NT2/D1 (cell line): ENCODE results near the gene PORCN.
A peak's percentile ranks its signal among the peaks of the same experiment; 100 is the strongest.

Experiments used
- DNase-seq: peaks from one replicate; pipeline ENCODE4 v3.0.0-alpha.2; 2011; ENCODE audit warnings: low read depth, low spot score
- H3K27me3 ChIP-seq: 2 replicates; pipeline ENCODE4 v1.6.0; 2011; ENCODE audit warnings: mild to moderate bottlenecking; ENCODE audit not compliant: insufficient read length, insufficient read depth
- H3K36me3 ChIP-seq: 2 replicates; pipeline ENCODE4 v1.6.1; 2011; ENCODE audit warnings: mild to moderate bottlenecking, low read length, mixed read lengths; ENCODE audit not compliant: insufficient read depth, insufficient read length
- H3K4me1 ChIP-seq: 2 replicates; pipeline ENCODE4 v1.5.1; 2011; ENCODE audit not compliant: insufficient read depth, insufficient read length
- H3K4me3 ChIP-seq: 2 replicates; pipeline ENCODE4 v1.5.1; 2011; ENCODE audit warnings: low read depth; ENCODE audit not compliant: insufficient read length
- H3K9ac ChIP-seq: 2 replicates; pipeline ENCODE4 v1.6.0; 2011; ENCODE audit warnings: low read depth; ENCODE audit not compliant: insufficient read length
- H3K9me3 ChIP-seq: 2 replicates; pipeline ENCODE4 v1.5.1; 2011; ENCODE audit warnings: mild to moderate bottlenecking, low read length; ENCODE audit not compliant: insufficient read depth
- SUZ12 ChIP-seq: IDR thresholded peaks from 2 replicates; pipeline ENCODE4 v1.6.1; 2011; ENCODE audit not compliant: insufficient read length, insufficient read depth; ENCODE audit errors: extremely low read depth
- YY1 ChIP-seq: IDR thresholded peaks from 2 replicates; pipeline ENCODE4 v1.6.1; 2011; ENCODE audit not compliant: insufficient read length, insufficient read depth
- ZNF274 ChIP-seq: IDR thresholded peaks from 2 replicates; pipeline ENCODE4 v1.6.1; 2011; ENCODE audit warnings: mild to moderate bottlenecking, low read depth, low read length

Gene PORCN

DNA sequence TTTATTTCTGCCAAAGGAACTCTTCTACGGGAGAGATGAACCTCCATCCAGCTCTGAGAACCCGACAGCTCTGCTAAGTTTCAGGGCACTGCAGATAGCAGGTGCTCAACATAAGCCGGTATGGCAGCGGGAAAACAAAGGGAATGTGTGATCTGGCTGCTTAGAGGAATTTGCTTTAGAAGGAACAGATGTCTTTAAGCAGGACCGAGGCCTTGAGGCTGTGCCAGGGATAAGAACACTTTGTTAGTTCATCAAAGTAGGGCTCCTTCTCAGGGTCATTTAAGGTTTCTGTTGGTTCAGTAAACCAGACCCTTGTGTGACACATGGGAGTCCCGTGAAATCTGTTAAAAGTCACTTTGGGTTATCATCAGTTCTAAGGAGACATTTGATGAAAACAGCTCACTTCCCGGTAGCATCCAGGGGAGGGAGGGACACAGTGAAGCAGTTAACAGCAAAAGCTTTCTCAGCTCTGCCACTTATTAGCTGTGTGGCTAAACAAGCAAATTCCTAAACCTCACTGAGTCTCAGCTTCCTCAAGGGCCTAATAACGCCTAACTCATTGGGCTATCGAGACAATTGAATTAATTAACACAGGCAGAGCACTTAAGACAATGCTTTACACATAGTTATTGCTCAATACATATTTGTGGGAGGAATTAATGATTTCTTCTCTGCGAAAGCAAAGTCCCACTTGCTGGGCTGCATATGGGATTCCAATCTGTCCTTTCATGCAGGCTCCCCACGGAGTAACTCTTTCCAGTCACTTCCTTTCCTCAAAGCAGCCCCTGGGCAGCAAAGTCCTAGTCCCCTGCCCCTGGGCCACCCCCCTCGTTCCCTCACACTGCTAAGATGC, 35.7 kb upstream of the PORCN start:
- DNase-seq: no peak
- Histone ChIP-seq H3K9ac (peak overlapping the region; percentile 63), H3K4me3 (no peak overlapping the region), H3K27me3 (no peaks in the 10 kb centered on the region), H3K9me3 (no peaks in the 10 kb centered on the region), H3K4me1 (peaks cover 15% of the 10 kb centered on the region), H3K36me3 (peaks cover 6% of the 10 kb centered on the region)
- TF ChIP-seq YY1 (no peak), SUZ12 (no peak), ZNF274 (no peak)

DNA sequence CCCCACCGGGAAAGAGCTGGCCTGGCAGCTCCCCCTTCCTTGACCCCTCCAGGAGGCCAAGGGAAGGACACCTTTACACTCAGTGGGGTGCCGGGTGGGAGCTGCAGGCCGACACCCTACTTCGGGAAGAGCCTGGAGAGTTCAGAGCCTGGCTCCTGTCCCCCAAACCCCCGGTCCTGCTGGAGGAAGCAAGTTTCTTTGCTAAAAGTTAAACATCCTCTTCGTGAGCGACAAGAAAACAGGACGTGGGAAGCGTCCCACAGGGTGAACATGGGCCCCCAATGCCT, 35.1 kb upstream of the PORCN start:
- peak overlapping the region; percentile 63 for H3K9ac ChIP-seq
- no peaks in the 10 kb centered on the region for H3K27me3 ChIP-seq
- H3K4me1 ChIP-seq: peaks cover 15% of the 10 kb centered on the region
- peaks cover 12% of the 10 kb centered on the region for H3K36me3 ChIP-seq
- no peak overlapping the region for H3K4me3 ChIP-seq
- no peaks in the 10 kb centered on the region for H3K9me3 ChIP-seq
- DNase-seq: no peak
- no peak for TF ChIP-seq SUZ12
- no peak for TF ChIP-seq YY1
- no peak for TF ChIP-seq ZNF274

DNA sequence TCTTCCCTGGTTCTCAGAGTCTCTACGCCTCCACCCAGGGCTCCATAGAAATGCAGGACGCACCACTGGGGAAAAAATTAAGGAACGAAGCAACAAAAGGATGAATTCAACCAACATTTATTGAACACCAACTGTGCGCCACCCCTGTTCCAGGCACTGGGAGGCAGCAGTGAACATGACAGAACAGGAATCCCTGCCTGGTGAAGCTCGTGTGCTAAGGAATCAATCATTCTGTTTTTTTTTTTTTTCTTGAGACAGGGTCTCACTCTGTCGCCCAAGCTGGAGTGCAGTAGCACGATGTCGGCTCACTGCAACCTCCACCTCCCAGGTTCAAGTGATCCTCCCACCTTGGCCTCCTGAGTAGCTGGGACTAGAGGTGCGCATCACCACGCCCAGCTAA, 34.7 kb upstream of the PORCN start:
- Histone ChIP-seq H3K4me1 (peaks cover 15% of the 10 kb centered on the region), H3K27me3 (no peaks in the 10 kb centered on the region), H3K9ac (peak overlapping the region; percentile 63), H3K36me3 (peaks cover 17% of the 10 kb centered on the region), H3K4me3 (no peak overlapping the region), H3K9me3 (no peaks in the 10 kb centered on the region)
- DNase-seq: no peak
- TF ChIP-seq ZNF274: no peak

DNA sequence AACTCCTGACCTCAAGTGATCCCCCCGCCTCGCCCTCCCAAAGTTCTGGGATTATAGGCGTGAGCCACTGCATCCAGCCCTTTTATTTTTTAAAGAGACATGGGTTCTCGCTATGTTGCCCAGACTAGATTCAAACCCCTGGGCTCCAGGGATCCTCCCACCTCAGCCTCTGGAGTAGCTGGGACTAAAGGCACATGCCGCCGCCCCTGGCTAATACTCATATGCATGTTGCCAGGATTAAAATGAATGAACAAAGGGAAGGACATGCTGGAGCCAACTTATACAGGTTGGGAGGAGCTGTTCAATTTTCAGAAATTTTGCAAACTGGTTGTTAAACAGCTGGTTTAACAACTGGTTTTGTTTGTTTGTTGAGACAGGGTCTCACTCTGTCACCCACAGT, 34.2 kb upstream of the PORCN start:
- H3K9ac ChIP-seq: peak overlapping the region; percentile 42
- peaks cover 15% of the 10 kb centered on the region for H3K4me1 ChIP-seq
- DNase-seq: no peak
- H3K4me3 ChIP-seq: no peak overlapping the region
- H3K9me3 ChIP-seq: no peaks in the 10 kb centered on the region
- peaks cover 21% of the 10 kb centered on the region for H3K36me3 ChIP-seq
- no peaks in the 10 kb centered on the region for H3K27me3 ChIP-seq
- TF ChIP-seq YY1 (no peak), ZNF274 (no peak), SUZ12 (no peak)

DNA sequence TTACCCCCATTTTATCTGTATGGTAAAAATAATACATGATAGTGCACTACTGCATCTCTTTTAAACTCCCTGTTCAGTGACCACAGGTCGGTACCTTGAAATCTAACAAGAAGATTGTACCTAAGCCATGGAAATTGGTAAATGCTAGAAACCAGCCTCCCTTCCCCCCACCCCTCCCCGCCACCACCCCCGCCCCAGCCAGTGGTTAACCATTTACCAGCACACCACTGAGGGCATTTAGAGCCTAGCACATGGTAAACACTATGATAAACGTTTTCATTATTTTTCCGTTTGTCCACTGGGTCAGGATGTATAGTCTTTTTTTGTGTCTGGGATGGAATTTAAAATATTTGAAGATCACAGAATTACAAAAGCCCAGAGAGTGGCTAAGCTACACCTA, 33.5 kb upstream of the PORCN start:
- Histone ChIP-seq H3K27me3 (no peaks in the 10 kb centered on the region), H3K9ac (peak overlapping the region; percentile 93), H3K36me3 (peaks cover 26% of the 10 kb centered on the region), H3K9me3 (no peaks in the 10 kb centered on the region), H3K4me3 (peak overlapping the region; percentile 93), H3K4me1 (peaks cover 10% of the 10 kb centered on the region)
- no peak for DNase-seq
- no peak for TF ChIP-seq ZNF274
- TF ChIP-seq SUZ12: no peak
- no peak for TF ChIP-seq YY1

DNA sequence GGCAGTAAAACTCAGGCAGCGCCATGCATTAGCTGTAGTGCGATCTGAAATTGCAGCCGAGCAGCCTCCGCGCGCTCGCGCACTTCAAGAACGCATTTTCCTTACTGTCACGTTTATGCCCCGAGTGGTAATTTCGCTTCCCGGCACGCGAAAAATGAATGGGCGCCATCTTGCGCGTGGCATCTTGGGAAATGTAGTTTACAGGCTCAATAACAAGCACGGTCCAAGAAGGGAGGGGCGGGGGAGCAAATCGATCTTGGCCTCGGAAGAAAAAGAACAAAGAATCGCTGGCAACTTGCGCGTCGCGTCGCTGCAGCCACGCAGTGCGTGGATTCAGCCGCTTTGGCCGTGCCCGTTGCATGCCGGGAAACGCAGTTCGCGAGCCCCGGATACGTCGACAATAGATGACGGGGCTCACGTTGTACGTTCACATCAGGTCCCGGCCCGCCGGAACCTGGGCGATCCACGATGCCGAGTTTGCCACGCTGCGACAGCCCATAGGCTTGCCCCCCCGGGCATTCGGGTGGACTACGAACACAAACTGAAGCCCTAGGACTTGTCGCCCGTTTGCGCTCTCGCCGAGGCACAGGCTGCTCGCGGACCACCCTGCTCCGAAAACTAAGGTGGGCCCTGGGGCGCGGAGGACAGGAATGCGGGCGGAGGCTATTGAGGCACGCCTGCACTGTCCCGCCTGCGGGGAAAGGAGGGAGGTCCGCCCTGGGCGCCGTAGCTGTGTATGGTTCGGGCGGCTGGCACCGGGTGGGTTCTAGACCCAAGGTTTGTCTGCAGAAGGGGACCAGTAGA, 32.8 kb upstream of the PORCN start, which contains the start of gene FTSJ1:
Gene FTSJ1 (plus strand): TSS at position 426 of the 804 bp plus-strand sequence. CDS start 1,849 bp downstream, outside the sequence.
- peak; percentile 60 for DNase-seq
- TF ChIP-seq ZNF274 (no peak), YY1 (peak; percentile 87), SUZ12 (no peak)
- Histone ChIP-seq H3K4me1 (peaks cover 9% of the 10 kb centered on the region), H3K27me3 (no peaks in the 10 kb centered on the region), H3K9me3 (no peaks in the 10 kb centered on the region), H3K4me3 (peak within 1 kb of the TSS; percentile 93), H3K36me3 (peaks cover 33% of the 10 kb centered on the region), H3K9ac (peak within 1 kb of the TSS; percentile 93)

DNA sequence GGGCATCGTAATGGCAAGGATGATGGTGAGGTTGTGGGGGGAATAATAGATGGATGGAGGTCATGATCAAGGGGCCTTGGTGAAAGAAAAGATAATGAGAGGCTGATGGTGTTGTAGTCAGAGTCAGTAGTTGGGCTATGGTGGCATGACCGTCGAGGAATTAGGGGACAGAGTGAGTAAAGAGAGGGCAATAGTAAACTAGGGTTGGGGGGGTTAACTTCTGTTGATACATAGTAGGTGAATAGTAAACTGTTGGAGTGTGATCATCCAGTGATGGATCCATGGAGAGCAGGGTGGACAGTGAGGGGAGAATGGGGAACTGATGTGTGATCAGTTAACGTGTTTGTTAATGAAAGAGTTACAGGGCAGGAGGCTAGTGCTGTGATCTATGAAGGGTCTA, 31.9 kb upstream of the PORCN start:
- TF ChIP-seq SUZ12: no peak
- Histone ChIP-seq H3K36me3 (peaks cover 42% of the 10 kb centered on the region), H3K4me3 (peak overlapping the region; percentile 93), H3K4me1 (peaks cover 9% of the 10 kb centered on the region), H3K9ac (peak overlapping the region; percentile 93), H3K9me3 (no peaks in the 10 kb centered on the region), H3K27me3 (no peaks in the 10 kb centered on the region)
- DNase-seq: no peak
